Brain microvascular endothelial cell (primary cell): ENCODE measurements around the gene IMPA2.

Source experiments
- DNase-seq: peaks from one replicate; pipeline ENCODE4 v3.0.0-alpha.2; 2020
- H3K27ac ChIP-seq: fragments of 250-450 bp; sonication (Bioruptor Pico); 2 replicates; pipeline ENCODE4 v1.5.1; 2020; ENCODE audit warnings: mild to moderate bottlenecking, moderate library complexity
- H3K27me3 ChIP-seq: fragments of 250-450 bp; sonication (Bioruptor Pico); replicated peaks from 2 replicates; pipeline ENCODE4 v1.5.1; 2020; ENCODE audit warnings: mild to moderate bottlenecking
- H3K36me3 ChIP-seq: fragments of 250-450 bp; sonication (Bioruptor Pico); replicated peaks from 2 replicates; pipeline ENCODE4 v1.5.1; 2020; ENCODE audit warnings: mild to moderate bottlenecking
- H3K4me3 ChIP-seq: 2 replicates; pipeline ENCODE4 v1.5.1; 2011; ENCODE audit warnings: low read depth, mild to moderate bottlenecking, control low read depth, low read length, moderate library complexity
- in situ Hi-C: cut with HindIII; loops from 2 replicates; pipeline ENCODE4 v1.10.0; 2017; ENCODE audit warnings: low sequenced_read_pairs, low pct_ligation_motif_present
- TF ChIP-seq, protein P1 (sequence below): IDR thresholded peaks from 2 replicates; pipeline ENCODE4 v1.5.1; 2011; ENCODE audit warnings: low read depth, mild to moderate bottlenecking, moderate library complexity, low read length, control low read depth, inconsistent platforms; ENCODE audit errors: missing control alignments

IMPA2 gene

DNA sequence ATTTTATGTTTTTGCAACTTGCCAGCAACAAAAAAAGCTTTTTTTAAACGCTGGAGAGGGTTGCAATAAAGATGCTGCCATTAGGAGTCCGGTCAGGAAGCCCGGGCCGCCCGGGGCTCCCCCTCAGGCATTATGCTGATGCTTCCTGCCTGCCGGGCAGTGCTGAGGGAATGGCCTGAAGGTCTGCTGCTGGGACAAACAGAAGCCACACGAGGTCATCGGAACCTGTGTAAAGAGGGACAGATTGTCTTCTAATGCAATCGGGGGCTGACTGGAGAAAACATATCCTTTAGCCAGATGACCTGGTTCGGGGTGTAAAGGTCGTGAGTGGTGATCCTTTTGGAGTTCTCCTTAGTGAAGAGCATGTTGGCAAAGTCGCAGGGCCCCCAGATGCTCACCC is 2.3 kb downstream of the IMPA2 start:
- in situ Hi-C loops: no loop called here
- no peak overlapping the region for H3K4me3 ChIP-seq

DNA sequence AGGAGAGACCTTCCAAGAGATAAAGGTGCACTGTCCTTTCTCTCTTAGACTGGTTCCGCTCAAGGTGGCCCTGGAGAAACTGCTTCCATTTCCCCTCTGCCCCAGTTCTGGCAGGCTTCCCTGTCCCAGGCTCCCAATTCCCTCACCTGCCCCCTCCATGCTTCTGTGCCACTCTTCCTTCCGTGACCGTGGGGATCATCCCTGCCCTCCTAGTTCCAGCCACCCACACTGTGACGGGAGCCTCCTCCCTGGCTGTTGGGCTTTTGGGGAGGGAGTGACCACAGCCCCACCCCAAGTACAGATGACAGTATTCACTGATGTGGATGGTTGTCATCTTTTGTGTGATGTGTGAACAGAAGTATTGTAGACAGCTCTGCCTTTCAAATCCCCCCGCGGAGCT is 2.8 kb downstream of the IMPA2 start:
- no peaks in the 10 kb centered on the region for H3K36me3 ChIP-seq
- DNase-seq: no peak
- in situ Hi-C loops: no loop called here
- H3K4me3 ChIP-seq: no peak overlapping the region
- no peak overlapping the region for H3K27ac ChIP-seq
- TF ChIP-seq, protein P1, sequence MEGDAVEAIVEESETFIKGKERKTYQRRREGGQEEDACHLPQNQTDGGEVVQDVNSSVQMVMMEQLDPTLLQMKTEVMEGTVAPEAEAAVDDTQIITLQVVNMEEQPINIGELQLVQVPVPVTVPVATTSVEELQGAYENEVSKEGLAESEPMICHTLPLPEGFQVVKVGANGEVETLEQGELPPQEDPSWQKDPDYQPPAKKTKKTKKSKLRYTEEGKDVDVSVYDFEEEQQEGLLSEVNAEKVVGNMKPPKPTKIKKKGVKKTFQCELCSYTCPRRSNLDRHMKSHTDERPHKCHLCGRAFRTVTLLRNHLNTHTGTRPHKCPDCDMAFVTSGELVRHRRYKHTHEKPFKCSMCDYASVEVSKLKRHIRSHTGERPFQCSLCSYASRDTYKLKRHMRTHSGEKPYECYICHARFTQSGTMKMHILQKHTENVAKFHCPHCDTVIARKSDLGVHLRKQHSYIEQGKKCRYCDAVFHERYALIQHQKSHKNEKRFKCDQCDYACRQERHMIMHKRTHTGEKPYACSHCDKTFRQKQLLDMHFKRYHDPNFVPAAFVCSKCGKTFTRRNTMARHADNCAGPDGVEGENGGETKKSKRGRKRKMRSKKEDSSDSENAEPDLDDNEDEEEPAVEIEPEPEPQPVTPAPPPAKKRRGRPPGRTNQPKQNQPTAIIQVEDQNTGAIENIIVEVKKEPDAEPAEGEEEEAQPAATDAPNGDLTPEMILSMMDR: no peak
- H3K27me3 ChIP-seq: no peaks in the 10 kb centered on the region

More for the DNA sequence above, 2.3 kb downstream of the IMPA2 start:
- Histone ChIP-seq H3K27ac (no peak overlapping the region), H3K36me3 (no peaks in the 10 kb centered on the region), H3K27me3 (no peaks in the 10 kb centered on the region)
- TF ChIP-seq, protein P1: no peak
- DNase-seq: no peak

DNA sequence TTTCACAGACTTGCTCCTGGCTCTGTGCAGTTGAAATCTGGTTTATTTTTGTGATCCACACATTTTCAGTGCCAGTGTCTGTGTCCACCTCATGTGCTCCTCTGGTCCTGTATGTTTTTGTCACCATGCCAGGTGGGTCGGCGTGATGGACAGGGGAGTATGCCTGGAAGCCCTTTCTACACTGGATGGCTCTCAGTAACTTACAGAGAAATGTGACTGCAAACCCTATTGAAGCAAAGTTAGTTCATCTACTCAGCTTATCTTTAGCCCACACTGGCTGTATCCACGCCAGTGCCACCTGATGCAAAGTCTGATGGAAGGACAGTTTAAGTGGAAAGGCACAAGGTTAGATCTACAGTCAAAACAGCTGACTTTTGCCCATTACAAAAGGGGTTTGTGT is 4.3 kb downstream of the IMPA2 start:
- Histone ChIP-seq H3K27ac (no peak overlapping the region), H3K27me3 (no peaks in the 10 kb centered on the region), H3K4me3 (no peak overlapping the region), H3K36me3 (no peaks in the 10 kb centered on the region)
- DNase-seq: no peak
- TF ChIP-seq, protein P1: no peak
- in situ Hi-C loops: no loop called here

DNA sequence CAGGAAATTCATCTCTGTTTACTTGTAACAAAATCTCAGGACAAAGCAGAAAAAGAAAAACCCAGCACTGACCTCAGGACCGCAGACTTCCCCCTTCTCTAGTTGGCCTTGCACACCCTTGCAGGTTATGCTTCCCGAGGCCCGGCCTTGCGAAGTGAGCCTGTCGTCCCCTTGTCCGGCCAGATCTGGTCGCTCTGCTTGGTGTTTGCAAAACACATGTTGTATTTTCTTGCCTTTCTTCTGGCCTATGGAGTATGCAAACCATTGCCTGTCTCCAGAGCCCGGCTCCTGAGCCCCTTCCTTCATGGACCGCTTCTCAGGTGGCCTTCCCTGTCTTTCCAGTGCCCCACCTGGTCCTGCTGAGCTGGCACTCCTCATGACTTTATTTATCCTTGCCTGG is 4.8 kb downstream of the IMPA2 start:
- in situ Hi-C loops: no loop called here
- Histone ChIP-seq H3K4me3 (no peak overlapping the region), H3K27me3 (no peaks in the 10 kb centered on the region), H3K36me3 (no peaks in the 10 kb centered on the region), H3K27ac (no peak overlapping the region)
- TF ChIP-seq, protein P1: no peak
- DNase-seq: no peak

DNA sequence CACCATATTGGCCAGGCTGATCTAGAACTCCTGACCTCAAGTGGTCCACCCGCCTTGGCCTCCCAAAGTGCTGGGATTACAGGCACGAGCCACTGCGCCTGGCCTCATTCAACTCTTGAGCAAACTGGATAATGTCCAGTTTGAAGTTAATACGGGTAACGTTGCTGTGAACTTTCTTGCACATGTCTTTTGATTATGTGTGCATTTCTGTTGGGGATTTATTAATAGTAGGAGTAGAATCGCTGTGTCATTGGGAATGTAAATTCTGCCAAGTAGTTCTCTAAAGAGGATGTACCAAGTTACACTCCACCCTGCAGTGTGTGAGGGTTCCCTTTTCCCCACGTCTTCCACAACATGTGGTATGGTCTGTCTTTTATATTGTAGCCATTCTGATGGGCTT is 6.2 kb downstream of the IMPA2 start:
- no peak for DNase-seq
- Histone ChIP-seq H3K27ac (no peak overlapping the region), H3K4me3 (no peak overlapping the region), H3K36me3 (no peaks in the 10 kb centered on the region), H3K27me3 (no peaks in the 10 kb centered on the region)
- in situ Hi-C loops: no loop called here
- TF ChIP-seq, protein P1: no peak

DNA sequence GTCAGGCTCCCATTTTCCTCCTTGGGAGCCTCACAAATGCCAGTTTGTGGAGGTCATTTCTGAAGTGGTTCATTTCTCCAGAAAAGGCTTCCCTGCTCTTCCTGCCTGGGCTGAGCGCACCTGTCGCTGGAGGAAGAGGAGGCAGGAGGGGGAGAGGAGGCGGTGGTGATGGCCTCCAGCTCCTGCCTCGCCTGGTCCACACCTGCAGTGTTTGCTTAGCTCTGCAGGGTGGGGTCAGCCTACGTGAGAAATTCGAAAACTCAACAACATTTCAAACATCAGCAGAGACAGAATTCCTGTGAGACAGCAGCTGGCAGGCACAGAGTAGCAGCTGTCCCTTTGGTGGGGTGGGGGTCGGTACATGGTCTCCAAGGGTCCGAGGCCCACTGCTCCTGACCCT is 7.9 kb downstream of the IMPA2 start:
- no peaks in the 10 kb centered on the region for H3K27me3 ChIP-seq
- no peak overlapping the region for H3K4me3 ChIP-seq
- TF ChIP-seq, protein P1: no peak

More for the DNA sequence above, 7.9 kb downstream of the IMPA2 start:
- no peak overlapping the region for H3K27ac ChIP-seq
- H3K36me3 ChIP-seq: no peaks in the 10 kb centered on the region
- no peak for DNase-seq
- in situ Hi-C loops: no loop called here
